NAMALWA (cell line): Measurements from ENCODE around the gene ITGB2.
A peak's percentile ranks its signal among the peaks of the same experiment; 100 is the strongest.

ENCODE experiments used
- DNase-seq: peaks from one replicate; pipeline ENCODE4 v3.0.0-alpha.2; 2015; ENCODE audit warnings: low spot score

ITGB2 gene

DNA sequence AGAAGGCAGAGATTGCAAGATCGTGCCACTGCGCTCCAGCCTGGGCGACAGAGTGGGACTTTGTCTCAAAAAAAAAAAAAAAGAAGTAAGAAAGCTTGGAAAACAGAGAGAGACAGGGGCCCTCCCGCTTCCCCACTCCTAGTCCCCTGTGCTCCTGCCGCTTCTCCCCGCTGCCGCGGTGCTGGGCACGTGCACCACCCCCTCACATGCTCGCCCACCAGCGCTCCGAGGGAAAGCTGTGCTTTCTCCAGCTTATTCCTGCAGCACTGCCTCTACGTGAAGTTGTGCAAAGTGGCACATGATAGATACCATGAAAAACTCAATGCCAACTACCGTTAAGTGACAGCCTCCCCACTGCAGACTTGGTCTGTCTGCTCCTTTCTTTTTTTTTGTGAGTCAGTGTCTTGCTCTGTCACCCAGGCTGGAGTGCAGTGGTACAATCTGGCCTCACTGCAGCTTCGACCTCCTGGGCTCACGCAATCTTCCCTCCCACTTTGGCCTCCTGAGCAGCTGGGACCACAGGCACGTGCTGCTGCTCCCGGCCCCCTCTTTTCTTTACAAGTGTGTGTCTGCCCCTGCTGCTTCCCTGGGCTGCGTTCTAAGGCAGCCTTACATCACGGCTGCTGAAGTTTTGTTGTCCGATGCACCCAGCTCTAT, 34.6 kb upstream of the ITGB2 start:
- DNase-seq = no peak

DNA sequence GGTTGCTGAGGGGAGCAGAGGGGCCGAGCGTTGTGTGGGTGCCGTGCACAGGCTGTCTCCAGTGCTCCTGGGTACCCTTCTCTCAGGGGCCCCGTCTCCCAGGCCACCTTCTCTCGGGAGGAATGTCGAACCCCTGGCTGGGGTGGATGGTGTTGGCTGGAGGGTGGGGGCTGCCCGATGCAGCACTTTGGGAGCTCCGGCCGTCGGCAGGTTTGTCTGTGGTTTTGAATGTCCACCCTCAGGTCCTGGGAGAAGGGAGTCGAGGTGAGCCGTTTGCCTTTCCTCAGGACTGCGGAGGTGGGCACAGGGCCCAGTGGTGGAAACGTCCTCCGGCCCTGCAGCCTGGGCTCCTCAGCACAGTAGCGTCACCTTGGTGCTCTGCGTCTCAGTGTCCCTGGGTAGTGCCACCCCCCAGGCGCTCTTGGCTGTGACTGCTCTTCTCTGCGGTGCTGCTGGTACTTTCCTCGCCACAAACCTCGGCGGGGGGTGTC, 33.6 kb upstream of the ITGB2 start:
- no peak for DNase-seq

DNA sequence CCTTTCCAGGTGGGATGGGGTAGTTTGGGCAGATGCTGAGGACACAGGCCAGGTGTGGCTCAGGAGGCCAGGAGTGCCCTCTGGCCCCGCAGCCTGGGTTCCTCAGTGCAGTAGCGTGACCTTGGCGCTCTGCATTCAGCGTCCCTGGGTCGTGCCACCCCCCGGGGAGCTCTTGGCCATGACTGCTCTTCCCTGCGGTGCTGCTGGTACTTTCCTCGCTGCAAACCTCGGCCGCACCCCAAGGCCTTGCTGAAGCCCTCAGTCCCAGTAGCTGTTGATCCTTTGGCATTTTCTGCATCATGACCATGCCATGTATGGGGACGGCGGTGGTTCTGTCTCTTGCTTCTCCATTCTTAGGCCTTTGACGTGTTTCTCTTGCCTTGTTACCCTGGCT, 32.9 kb upstream of the ITGB2 start:
- DNase-seq = no peak

DNA sequence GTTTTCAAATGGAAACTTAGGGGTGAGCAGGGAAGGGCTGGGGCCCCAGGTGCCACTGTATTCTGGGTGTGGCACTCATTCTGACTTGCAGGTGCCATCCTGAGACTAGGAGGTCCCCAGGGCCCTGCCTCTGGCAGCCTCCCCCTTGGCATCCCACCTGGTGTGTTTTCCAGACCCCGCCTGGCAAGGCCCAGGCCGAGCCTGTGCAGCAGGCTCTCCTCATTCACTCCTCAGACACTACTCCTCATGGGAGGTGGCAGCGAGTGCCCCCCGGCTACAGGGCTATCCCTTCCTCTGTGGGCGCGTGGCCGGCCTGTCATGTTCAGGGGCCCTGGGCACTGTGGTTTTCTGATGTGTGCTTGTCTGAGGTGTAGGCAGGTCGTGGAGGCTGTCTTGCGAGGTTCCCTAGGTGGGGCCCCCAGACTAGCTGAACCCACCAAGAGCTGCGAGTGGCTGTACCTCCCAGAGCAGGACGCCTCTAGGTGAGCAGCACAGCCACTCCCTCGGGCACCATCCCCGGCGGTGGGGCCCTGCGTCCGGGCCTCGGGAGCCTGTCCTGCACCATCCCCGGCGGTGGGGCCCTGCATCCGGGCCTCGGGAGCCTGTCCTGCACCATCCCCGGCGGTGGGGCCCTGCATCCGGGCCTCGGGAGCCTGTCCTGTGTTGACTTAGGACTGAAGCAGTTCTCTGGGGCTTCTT, 32.4 kb upstream of the ITGB2 start:
- DNase-seq = peak; percentile 72

DNA sequence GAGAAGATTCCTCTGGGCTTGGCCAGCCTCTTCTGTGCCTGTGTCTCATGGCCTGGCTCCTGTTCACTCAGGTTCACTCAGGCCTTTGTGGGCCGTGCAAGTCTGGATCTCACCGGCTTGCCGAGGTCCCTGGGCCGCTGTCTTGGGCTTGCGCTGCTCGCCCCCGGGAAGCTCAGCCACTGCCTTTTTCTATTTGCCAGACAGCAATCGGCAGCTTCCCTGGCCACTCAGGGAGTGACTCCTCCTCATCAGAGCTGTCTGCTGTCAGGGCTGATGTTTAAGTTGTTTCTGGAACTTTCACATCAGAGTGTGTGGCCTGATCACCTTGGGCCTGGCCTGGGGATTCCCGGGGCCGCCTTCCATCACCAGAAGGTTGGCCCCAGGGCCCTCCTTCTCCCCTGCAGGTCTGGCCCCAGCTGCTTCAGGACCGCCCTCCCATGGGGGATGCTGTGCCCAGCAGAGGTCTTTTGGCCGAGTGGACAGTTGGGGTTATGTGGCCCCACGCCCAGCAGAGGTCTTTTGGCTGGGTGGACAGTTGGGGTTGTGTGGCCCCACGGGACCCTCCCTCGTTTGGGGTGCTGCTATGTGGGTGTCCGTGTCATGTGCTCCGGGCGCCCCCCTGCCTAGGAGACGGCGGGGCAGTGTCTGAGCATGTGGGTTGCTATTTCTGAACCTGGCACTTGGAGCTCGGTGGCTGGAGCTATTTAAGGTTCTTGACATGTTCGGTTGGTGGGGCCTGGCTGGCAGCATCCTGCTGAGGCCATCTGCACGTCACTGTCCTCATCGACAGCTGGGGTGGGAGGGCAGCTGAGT, 31.6 kb upstream of the ITGB2 start:
- no peak for DNase-seq

DNA sequence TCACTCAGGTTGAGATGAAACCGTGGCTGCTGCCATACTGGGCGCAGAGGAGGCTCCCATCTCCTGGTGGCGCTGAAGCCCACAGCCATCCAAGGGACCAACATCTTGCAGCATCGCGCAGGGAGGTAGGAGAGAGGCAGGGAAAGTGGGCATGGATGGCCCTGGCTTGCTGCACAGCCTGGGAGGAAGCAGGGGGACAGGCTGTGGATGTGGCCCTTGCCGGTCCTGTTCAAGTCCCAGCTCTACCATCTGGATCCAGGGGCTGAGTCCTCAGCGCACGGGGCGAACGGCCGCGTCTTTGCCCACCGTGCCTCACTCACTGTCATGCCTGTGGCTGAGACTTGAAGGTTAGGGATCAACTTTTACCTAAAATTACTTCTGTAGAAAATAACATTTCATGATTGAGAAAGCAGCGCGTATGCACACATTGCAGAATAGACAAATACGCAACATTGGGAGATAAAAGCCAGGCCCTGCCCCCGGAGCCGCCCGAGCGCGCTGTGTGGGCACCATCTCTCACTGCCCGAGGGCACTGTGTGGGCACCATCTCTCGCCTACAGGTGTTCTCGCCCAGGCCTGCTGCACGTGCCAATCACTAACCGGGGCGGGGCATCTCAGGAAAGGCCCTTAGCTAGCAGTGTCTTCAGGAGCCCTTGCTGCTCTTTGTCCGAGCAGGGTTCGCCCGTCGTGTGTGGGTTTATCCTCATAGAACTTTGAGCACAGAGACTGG, 30.7 kb upstream of the ITGB2 start:
- DNase-seq = no peak

DNA sequence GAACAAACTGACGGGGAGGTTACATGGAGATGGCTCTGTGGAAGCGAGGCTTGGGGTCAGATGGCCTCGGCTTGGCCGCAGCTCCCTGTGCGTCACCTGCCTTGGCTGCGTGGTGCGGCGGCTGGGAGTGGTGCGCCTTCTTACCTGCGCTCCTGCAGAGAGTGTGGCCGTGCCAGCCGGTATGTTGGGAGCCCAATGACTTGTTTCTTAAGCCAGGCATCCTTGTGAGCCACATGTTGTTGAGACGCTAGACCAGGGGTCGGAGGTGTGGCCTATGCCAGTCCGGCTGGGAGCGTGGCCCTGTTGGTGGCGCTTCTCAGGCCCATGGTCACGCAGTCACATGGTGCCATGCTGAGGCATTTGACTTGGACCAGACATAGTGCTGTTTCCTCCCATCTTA, 29.7 kb upstream of the ITGB2 start:
- no peak for DNase-seq

DNA sequence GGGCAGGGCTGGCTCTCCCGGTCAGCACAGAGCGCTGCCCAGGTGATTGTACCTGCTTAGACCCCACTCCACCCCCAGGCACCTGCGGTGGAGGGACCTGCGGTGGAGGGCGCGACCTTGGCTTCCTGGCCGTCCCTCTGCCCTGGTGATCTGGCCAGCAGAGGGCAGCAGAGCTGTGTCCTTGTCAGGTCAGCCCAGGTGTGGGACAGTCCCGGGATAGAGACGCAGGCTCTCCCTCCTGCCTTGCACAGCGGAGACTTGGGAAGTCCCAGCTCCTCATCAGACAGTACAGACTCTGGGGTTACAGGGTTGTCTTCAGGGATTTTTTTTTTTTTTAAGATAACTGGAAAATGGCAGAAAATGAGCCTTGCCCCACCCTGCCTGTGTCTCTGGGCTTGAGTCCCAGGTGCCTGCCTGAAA, 29.1 kb upstream of the ITGB2 start:
- peak; percentile 62 for DNase-seq

DNA sequence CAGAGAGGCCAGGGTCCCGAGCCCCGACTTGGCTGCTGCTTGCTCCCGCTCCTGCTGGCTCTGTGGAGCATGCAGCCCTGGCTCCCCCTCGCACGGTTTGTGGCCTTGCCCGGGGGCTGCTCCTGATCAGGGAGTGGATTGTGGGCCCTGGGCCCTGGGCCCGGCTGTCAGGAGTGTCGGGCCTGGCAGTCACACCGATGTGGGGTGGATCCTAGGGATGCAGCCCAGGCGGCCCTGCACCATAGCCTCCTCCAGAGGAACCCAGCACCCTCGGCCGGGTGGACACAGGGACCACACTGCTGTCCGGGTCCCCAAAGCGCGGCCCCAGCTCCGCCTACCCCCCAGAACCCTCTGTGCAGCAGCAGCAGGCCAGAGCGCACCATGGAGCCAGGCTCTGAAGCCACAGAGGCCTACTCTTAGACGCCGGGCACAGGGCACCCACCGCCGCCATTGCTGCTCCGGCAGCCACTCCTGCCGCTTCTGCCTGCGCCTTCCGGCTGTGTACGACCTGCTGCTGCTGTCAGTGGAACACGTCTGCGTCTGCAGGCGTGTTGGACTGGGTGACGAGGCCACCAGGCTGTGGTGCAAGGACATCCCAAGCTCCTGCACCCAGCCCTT, 28.6 kb upstream of the ITGB2 start:
- DNase-seq = no peak

DNA sequence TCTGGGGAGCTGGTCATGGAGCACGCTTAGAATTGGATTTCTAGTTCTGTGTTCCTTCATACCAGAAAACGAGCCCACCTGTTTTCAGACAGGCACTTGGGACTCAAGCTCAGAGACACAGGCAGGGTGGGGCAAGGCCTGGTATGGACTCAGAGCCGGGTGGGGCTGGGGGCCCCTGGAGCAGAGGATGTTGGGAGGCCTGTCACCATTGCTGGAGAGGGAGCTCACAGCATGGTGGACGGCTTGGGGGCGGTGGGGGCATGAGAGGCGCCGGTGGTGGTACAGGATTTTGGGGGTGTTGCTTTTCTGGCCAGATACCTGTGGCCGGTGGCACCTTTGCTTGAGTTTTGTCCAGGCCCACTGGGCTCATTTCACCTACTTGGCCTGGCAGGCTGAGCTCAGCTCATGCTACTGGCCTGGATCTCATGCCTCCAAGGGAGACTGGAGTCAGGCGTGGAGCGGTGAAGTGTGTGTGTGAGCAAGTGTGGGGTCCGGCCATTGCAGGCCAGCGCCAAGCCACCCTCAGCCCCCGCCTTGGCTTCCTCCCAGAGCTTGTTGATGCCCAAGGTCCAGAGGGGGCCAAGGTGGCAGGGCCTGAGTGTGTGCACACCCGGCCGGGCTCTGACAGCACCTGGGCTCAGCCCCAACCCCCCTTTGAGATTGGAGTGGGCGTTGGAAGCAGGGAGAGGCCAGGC, 27.9 kb upstream of the ITGB2 start:
- no peak for DNase-seq

DNA sequence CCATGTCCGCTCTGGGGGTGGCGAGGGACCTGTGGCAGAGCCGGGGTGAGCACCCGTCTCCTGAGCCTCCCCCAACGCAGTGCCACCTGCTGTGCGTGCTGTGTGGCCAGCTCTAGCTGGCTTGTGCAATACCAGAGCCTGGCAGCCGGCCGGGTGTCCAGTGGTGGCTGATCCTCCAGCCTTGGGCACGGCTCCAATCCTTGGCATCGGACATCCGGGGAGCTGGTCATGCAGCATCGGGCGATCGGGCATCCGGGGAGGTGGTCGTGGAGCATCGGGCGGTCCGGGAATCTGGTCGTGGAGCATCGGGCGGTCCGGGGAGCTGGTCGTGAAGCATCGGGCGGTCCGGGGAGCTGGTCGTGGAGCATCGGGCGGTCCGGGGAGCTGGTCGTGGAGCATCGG, 27.2 kb upstream of the ITGB2 start:
- no peak for DNase-seq

DNA sequence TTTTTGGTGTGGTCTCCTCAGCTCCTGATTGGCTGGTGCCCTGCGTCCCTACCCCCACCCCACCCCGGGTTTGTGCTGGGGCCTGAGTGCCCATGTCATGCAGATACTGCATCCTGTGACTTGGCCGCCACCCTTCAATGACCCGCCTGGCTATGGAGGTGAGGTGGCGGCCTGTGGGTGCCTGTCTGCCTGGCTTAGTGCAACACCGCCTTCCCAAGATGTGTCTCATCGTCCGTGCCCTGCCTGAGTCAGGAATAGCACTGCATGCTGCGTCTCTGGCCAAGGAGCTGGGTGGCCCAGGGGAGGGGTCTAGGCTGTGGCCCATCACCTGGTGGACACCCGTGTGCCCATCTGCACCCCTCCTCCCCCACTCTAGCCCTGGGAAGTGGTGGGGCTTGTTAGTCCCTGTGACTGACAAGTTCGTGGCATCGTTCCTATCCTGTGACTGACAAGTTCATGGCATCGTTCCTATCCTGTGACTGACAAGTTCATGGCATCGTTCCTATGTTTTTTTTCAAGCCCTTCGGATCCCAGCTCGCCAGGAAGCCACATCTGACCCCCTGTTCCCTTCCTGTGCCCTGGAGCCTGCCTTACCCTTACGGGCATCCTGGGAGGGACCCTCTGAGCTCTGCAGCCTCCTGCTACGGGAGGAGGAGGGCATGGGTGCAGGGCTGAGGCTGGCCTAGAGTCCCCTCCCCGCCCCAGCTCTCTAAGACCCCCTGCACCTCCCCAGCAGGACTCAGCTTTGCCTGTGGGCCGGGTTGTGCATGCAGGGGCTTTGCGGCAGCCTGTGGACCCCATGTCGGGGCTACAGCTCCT, 26.6 kb upstream of the ITGB2 start:
- DNase-seq = no peak

DNA sequence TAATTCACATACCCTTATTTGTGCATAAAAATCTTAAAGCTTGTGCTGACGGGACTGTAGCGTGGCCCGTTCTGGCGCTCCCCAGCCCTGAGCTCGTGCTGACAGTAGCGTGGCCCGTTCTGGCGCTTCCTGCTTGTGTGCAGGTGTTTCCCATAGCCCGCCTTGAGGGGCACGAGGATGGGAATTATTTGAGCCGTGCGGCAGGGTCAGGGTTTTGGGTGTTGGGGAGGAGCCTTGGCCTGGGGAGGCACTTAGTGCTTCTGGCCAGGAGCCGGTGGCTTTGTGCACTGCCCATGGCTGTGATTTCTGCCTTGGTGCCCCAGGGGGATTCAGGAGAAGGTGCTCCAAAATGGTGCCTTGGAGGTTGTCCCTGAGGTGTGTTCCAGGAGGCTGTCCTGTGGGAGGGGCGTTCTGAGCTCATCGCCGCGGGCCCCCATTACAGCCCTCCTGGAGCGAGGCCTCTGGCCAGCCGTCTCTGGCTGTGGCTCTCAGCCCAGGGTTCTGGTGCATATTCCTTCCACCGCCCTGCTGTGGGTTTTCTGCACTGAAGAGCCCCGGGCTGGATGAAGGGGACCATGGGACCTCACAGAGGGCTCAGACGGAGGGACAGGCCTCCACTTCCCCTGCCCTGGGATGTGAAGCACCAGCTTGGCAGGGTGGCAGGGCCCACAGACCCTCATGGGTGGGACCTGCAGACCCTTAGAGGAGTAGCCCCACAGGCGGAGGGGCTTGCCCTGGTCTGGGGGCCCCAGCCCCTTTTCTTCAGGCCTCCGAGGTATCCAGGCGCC, 25.7 kb upstream of the ITGB2 start:
- DNase-seq = no peak

DNA sequence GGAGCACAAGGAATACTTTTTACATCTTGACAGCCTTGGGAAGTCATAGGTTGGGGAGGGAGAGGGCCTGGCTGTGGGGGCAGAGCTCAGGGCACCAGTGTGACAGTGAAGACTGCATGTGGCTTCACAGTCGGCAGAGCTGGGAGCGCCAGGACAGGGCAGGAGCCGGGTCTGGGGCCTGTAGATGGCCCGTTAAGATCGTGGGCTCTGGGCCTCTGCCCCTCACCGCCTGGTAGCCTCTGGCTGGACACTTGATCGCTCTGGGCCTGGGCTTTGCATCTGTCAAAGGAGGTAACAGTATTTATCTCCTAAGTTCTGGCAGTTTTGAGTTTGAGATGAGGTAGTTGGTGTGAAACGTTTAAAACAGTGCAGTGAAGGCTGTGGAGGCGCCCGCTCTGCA, 23.9 kb upstream of the ITGB2 start:
- no peak for DNase-seq

DNA sequence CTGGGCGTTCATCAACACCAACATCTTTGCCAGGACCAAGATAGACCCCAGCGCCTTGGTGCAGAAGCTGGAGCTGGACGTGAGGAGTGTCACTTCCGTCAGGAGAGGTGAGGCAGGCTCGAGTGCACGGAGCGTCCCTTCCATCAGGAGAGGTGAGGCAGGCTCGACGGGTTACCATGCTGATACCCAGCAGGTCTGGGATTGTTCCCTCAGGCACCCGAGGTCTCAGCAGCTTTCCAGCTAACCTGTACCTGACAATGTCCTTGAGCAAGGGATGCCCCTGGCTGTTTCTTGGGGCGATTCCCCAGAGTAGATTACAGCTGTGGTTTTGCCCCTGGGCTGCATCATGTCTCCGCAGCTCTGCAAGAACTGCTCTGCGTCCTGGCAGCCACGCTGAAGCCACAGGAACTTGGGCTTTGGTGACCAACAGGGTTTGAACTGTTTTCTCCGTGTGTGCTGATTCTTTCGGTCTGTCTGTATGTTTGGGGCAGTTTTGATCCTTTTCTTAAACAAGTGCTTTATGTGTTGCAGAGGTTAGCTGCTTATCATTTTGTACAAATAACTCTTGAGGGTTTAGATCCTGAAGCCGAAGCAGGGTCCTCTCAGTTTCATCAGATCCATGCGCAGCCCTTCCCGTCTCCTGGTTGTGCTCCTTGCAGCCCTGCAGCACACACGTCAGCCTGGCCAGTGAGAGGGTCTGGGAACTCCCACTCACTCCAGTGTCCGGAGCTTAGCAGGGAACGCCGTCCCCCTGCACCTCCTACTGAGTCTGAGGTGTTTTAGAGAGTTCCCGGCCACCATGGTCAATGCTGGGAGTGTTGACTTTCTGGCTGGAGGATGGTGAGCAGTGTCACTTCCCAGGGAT, 23.2 kb upstream of the ITGB2 start:
- DNase-seq = no peak

DNA sequence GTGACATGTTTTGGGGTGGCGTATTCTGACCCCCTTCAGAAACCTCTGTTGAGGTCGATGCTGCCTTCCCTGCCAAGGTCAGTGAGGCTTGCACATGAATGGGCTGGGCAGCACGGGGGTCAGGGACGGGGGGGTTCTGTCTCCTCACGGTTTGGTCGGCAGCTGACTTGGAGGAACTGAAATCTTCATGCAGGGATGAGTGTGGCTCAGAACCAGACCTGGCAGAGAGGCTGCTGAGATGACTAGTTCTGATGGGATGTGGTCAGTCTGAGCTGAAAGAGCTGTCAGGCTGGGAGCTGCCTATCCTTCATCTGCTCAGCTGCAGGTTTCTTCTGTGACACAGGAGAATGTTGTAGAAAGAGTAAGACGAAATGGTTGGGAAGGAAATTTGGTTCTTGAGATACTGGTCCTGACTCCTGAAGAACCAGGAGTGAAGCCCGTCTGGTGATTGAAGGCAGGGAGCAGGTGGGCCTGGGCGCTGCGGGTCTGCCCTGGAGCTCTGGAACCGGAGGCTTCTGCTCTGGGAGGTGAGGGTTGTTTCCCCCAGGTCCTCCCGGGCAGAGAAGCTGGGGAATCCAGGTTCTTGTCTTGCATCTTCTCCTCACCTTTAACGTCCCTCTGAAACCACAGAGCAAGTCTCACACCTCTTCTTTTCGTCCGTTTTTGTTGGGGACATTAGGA, 22.4 kb upstream of the ITGB2 start:
- DNase-seq = no peak

DNA sequence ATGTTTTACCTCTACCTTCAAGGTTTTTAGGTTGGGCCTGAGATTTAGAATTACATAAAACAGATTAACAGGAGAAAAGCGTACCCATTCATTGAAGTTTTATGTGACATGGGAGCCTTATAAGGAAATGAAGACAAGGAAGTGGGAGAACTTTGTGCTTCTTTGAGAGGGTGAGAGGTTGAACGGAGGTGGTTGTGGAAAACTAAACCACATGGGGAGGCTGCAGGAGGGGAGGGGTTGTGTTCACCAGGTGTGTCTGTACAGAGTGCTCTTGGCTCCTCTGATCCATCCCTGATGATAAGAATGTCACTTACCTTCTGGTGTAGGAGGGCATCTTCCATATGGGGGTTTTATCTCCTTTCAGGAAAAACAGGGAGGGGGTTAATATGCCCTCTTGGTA, 21.9 kb upstream of the ITGB2 start:
- DNase-seq = no peak

DNA sequence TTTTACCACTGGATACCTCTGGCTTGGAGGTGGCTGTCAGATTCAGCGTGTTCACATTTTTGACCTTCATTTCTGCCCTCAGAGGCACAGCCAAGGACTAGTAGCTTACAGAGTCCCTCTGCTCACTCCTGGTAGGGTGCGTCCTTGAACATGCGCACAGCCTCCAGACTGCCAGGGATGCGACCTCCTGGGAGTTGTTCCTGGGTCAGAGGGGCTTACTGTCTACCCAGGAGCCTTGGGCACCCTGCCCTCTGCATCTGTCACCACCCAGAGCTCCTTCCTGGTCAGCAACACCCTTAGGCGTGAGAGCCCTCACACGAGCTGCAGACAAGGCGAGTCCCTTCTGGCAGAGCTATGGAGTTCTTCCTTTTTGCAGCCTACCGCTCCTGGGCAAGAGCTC, 20.9 kb upstream of the ITGB2 start:
- no peak for DNase-seq
